MM.1S (cell line): ENCODE results near the gene CFAP68.

Experiments used
- EZH2 ChIP-seq: fragments of 300-600 bp; sonication (generic); optimal IDR thresholded peaks from 2 replicates; pipeline ENCODE3; 2017; ENCODE audit warnings: low read depth, mild to moderate bottlenecking, antibody characterized with exemption, low read length, mixed read lengths
- TF ChIP-seq, protein P1 (sequence below): fragments of 300-600 bp; sonication (generic); IDR thresholded peaks from 2 replicates; pipeline ENCODE4 v1.5.1; 2016; ENCODE audit warnings: antibody characterized with exemption, low read length, mixed read lengths

- TF ChIP-seq EZH2: no peak
- TF ChIP-seq, protein P1, sequence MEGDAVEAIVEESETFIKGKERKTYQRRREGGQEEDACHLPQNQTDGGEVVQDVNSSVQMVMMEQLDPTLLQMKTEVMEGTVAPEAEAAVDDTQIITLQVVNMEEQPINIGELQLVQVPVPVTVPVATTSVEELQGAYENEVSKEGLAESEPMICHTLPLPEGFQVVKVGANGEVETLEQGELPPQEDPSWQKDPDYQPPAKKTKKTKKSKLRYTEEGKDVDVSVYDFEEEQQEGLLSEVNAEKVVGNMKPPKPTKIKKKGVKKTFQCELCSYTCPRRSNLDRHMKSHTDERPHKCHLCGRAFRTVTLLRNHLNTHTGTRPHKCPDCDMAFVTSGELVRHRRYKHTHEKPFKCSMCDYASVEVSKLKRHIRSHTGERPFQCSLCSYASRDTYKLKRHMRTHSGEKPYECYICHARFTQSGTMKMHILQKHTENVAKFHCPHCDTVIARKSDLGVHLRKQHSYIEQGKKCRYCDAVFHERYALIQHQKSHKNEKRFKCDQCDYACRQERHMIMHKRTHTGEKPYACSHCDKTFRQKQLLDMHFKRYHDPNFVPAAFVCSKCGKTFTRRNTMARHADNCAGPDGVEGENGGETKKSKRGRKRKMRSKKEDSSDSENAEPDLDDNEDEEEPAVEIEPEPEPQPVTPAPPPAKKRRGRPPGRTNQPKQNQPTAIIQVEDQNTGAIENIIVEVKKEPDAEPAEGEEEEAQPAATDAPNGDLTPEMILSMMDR: no peak
Observed at GRCh38 chr11:111855506-111855905, 23.8 kb upstream of the CFAP68 start.
